HG02588 (cell line): ENCODE measurements around the gene ARAP3.

Experiments
- ATAC-seq: cut with Tn5 transposase; IDR thresholded peaks from one replicate; pipeline ENCODE4 v1.9.1; 2021; ENCODE audit warnings: mild to moderate bottlenecking, moderate library complexity; ENCODE audit not compliant: unreplicated experiment

ARAP3 gene

DNA sequence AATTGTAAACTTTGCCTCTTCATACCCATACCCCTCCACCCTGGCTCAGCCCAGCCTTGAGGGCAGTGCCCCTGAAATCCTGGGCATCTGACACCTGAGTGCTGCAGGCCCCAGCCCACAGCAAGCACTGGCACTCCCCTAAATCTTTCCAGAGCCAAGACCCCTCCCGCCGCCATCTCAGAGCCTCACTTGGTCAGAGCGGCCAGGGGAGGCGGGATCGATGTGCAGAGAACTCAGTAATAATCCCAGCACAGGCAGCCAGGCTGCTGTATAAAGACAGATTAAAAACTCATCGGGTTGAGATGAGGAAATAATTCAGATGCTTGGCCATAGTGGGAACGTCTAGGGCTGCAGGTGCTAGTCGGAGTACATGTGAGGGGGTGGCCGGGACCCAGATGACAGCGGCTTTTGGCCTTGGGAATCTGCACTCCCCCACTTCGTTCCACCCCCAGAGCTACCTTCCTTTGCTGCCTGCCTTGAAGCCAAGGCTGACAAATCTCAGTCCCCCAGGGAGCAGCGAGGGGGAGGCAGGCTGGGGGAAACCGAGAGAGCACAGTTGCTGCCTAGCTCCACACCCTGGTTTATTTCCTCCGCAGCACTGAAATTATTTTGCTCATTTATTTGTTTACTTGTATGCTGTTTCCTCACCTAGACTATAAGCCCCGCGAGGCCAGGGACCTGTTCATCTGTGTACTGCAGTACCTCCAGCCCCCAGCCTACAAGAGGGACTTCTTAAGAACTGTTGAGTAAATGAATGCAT is 19.5 kb upstream of the ARAP3 start:
- peak; percentile 64 for ATAC-seq

DNA sequence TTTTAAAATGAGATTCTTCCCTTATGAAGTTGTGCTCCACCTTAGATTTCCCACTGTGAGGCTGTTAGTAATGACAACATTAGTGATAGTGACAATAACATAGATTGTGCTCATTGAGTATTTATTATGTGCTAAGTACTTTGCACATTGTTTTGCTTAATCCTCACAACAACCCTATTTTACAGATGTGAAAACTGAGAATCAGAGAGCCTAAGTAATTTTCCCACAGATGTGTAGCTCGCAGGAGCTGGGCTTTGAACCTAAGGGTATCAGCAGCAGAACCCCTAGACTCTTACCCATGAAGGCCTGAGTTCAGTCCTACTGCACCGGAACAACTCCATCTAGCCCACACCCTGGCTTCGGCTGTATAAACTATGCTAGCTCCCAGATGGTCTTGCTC is 15.6 kb upstream of the ARAP3 start:
- ATAC-seq = no peak

DNA sequence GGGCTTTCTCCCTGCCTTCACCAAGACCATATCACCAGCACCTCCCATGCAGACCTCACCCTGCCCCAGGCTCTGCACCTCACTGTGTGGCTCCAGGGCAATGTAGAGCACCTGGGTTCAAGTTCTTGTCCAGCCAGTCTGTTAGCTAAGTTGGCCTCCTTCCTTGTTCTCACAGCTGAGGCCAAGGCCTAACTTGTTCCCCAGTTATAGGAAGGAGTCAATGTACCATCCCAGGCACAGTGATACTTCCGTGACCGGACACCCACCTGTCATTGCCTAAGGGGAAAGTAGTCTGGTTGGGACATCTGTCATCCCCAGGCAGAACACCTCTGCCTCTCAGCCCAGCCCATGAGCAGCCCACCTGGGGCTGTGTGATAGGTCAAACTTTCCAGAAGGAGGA is 14.4 kb upstream of the ARAP3 start:
- ATAC-seq = no peak

DNA sequence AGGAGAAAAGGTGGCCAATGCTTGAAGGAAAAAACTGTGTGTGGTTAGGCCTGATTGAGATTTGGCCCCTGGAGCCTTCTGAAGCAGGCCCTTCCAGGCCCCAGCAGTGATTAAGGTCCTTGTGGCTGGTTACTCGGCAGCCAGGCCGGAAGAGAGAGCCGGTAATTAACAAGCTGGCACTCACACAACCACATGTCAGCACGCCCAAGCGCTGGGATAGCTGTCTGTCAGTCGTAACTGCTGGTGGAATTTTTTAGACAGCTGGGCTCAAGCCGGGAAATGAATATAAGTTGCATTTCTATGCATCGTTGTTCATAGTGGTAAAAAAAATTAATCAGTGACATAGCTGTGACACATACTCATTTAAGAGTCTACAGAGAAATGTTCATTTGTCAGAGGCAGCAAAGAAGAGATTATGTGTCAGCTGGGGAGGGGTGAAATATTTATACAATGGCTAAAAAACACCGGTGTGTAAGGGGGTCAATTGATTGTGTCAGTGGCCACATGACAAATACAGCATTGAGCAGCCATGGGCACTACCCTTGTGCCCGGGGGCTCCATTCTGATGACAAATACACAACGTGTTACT is 13.7 kb upstream of the ARAP3 start:
- ATAC-seq = no peak

DNA sequence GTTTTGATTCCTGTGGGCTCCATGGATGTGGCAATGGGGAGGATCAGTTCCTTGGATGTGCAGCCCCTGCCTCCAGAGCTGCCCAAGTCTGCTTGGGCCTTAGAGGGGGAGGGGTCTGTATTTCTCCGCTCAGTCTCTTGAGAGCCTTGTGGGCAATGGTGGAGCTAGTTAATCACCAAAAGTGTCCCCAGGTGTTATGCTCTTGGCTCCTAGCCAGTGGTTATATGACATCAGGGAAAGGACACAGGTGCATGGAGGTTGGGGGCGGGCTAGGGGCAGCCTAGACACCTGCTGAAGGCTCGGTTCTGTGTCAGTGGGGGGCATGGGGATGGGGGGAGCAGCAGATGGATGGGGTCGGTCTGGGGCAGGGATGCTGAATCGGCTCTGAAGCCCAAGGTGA is 12.4 kb upstream of the ARAP3 start:
- no peak for ATAC-seq

DNA sequence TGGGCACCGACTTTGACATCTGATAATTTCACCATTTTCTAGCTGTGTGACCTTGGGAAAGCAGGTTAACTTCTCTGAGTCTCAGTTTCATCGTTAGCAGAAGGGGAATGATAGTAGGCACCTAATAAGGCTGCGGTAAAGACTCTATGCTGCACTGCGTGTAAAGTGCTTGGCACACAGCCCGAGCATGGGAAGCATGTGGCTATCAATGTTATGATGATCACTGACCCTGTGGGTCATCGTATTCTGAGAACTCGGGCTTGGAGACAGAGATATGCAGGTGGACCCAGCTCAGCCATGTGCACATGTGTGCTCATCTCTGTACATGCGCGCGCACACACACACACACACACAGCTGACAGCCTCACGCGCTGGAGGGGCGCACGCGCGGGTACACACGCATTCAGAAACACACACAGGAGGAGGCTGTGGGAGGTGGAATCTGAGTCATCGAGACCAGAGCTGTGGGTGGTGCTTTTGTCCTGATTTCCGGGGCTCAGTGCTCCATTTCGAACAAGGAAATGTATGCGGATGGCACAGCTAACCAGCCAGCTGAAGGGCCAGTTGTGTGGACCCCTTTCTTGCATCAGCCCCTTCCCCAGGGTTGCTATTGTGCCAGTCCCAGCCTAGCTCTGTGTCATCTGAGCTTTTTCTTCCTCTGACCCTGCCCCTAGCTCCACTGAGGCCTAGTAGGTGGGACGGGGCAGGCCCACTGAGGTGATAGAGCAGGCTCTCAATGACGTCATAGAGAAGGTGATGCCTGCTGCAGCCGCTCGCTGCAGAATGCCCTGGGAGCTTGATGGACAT is 11.1 kb upstream of the ARAP3 start:
- ATAC-seq = no peak

DNA sequence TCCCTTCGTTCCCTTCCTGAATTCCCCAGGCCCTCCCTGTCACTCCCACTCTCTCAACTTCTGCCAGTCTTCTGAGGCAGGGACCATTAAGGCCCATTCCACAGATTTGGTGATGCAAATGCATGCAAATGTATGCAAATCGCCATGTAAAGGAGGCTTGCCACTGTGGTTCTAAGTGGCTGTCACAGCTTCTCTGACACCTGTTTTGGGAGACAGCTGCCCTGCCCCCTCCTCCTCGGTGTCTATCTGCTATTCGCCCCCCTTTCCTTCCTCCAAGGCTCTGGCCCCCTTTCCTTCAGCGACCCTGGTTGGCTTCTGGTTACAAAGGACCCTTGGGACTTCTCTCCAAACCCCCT is 10.5 kb upstream of the ARAP3 start:
- no peak for ATAC-seq

DNA sequence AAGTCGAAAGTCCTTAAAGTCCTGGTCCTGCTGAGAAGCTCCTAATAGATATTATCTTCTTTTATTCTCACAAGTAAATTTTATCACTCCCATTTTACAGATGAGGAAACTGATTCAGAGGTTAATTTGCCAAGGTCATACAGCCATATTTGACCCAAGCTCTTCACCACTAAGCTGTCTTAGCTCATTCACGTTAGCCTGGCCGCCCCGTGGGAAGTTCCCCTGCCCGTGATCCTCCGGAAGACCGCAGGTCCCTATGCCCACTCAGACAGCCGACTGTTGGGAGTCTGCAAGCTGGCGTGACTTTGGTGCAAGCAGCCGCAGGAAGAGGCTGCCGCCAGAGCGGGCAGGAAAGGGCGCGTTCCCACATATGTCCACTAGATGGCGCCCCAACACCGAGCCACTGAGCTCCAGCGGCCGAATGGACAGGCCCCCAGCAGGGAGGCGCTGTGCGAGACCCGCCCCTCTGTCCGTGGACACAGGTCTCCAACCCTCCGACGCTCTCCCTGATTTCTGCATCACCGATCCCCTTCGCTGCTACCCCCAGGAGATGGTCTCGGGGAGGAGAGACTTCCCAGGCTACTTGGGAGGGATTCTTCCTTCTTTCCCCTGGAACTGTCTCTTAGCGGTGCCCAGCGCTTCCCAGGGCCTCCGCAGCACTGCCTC is 10.0 kb upstream of the ARAP3 start:
- ATAC-seq = peak; percentile 89

DNA sequence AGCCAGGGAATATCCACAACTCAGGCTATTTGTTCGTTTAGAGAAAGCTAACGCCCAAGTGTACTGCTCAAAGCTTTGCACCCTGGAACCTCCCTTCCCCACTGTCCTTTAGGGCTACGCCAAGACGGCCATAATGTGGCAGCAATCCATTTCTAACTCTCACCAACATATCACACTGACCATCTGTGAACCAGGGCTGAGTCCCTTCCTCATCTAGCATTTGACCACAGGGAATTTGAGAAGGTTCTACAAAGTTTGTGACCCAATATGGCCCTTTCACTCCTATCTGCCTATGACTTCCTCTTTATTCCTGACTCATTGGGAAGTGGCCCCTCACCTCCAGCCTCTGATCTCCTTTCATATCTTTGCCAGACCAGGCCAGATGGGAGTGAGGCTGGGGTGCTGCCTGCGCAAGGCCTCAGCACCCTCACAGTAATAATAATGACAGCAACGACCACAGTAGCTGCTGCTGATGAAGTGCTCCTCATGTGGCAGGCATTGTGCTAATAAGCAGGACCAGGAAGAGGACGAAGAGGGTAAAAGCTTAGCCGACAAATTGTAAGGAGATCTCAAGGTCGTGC is 9.3 kb upstream of the ARAP3 start:
- ATAC-seq = no peak

DNA sequence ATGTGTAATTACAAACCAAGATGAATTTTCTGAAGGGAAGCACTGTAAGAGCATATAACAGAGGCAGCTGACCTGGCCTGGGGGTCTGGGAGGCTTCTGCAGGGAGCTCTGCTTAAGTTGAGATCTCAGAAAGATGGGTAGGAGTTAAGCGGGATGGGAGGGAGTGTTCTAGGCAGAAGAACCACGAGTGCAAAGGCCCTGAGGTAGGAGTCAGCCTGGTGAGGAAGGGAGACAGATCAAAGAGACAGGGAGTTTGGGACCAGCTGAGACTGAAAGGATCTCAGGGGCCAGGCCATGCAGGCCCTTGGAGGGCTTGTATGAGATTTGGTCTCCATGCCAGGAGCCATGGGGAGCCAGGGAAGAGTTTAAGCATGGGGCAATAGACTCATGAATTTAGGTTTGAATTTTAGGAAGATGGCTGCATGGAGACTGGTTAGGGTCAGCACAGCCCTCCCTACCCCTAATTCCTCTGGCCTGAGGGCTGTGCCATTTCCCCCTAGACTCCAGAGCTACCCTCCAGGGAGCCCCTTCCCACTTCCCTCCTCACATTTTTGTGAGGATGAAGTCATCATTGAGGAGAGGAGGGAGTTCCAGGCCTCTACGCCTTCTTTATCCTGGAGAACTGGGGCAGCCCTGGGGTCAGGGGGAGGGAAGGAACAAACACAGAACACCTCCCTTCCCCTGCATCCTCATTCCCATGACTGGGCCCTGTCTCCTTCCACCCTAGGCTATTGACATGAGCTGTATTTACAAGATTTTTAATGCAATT is 4.8 kb upstream of the ARAP3 start:
- ATAC-seq = no peak

DNA sequence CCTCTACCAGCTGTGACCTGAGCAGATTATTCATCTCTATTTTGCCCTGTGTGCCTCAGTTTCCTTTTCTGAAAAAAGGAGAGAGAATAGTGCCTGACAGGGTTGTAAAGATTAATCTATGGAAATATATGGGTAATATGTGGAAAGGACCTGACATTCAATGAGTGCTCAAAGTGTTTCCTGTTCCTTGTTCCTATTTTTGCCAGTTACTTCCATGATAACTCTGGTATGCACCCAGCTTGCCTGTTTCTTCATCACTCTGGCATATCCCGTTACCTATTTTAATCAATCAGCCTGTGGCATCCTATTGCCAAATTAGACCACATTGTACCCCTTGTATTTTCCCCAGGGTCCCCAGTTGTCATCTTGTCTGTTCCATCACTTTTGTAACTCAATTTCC is 3.6 kb upstream of the ARAP3 start:
- ATAC-seq = no peak

DNA sequence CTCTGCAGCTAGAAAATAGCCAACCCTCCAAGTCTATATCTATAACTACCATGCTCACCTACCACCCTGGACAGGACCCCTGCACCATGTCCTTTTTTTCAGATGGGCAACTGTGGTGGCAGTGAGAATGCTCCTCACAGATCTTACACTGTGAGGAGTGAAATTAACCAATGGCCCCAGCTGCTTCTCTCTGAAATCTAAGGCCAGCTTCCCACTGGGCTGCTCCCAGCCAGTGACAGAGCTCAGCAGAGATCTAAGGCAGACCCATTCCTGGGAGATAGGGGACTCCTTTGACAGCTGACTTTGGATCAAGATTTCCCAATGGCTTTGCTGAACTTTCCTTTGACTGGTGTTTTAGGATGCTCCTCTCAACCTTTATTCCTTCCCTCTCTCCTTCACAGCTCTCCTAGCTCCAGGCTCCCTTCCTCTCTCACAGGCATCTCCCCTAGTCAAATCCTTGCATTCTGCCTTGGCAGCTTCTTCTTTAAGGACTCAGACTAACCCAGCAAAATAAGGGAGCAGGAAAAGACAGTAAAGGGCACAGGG is 1.6 kb upstream of the ARAP3 start:
- ATAC-seq = no peak

DNA sequence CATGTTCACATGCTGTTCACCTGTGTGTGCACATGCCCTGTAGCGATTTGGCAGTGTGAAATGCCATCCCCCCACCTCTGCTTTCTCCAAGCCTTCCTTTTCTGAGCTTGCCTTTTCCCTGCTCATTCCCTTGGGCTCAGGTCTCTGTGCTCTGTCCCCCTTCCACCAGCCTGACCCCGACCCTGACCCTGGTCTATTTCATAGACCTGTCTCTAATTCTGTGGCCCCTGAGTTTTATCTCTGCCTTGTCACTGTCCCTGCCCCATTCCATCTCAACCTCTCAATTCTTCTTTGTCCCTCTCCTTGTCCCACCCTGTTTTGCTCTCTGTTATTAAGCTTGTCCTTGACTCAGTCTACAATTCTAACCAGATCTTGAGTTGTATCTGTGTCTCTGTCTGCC is 735 bp downstream of the ARAP3 start:
- ATAC-seq = no peak

DNA sequence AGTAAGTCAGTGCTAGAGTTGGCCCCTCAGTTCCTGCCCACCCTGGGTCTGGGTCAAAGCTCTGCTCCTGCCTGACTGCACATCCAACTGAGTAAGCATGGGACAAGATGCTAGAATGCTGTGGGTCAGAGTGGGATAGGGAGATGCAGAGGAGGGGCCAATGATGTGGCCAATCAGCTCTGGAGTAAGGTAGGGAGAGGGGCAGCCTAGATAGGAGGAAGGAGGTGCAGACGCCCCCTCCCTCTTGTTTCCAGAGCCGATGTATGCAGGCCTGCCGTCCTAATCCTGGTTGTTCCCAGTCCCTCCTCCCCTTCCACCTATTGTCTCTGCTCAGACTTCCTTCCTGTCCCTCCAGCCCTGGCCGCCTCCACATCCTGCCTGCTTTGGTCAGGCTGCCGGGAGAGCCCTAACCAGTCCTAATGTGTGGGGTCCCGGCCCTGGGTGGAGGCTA is 1.3 kb downstream of the ARAP3 start:
- ATAC-seq = no peak

DNA sequence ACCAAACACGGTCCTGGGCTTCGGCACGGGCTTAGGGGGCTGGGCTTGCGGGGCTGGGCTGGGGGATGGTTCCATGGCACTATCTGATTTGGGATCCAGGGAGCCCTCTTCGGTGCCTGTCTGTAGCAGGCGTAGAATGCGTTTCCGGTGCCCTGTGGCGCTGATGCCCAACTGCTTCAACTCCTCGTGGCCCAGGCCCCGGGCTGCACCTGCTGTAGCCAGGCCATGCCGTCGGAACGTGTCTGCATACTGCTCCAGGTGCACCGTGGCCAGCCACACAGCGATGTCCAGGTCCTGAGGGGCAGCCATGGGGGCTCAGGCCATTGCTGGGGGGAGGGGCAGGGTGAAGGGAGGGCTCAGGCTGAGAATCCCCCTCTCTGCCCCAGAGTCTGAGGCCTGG is 1.9 kb downstream of the ARAP3 start:
- no peak for ATAC-seq

DNA sequence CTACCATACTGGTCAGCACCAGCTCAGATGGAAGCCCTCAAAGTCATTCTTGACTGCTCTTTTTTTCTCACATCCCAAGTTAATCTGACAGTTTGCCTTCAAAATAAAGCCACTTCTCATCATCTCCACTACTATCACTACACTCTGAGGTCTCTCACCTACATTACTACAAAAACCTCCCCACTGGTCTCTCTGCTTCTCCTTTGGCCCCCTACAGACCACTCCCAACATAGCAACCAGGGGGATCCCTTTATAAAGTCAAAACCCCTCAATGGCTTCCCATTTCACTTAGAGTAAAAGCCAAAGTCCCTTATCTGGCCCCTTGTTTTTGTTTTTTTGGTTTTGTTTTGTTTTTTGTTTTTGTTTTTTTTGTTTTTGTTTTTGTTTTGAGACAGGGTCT is 4.6 kb downstream of the ARAP3 start:
- no peak for ATAC-seq

DNA sequence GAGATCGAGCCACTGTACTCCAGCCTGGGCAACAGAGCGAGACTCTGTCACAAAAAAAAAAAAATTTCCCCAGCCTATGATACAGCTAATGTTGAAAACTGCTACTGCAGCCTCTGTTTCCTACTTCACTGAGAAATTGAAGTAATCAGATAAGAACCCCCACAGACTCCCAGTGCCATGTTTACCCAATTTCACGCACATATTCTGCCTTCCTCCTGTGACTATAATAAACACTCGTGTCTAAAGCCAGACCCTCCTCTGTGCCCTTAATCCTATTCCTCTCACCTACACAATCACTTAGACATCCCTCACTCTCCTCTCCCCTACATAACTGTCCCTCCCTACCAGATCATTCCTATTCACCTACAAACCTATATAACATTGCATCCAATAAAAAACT is 6.4 kb downstream of the ARAP3 start:
- ATAC-seq = no peak

DNA sequence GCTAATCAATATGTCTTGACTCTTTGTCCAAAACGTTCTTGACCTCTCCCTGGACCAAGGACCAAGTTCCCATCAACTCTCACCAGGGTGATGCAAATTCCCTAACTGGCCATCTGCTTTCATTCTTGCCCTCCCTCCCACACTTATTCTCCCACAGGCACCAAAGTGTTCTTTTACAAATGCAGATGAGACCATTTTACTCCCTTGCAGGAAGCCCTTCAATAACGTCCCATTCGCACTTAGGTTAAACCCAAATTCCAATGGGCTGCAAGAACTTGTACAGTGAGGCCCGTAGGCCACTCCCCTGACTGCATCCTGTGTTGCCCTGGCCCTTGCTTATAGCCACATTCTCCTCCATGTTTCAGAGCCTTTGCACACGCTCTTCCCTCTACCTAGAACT is 7.3 kb downstream of the ARAP3 start:
- no peak for ATAC-seq

DNA sequence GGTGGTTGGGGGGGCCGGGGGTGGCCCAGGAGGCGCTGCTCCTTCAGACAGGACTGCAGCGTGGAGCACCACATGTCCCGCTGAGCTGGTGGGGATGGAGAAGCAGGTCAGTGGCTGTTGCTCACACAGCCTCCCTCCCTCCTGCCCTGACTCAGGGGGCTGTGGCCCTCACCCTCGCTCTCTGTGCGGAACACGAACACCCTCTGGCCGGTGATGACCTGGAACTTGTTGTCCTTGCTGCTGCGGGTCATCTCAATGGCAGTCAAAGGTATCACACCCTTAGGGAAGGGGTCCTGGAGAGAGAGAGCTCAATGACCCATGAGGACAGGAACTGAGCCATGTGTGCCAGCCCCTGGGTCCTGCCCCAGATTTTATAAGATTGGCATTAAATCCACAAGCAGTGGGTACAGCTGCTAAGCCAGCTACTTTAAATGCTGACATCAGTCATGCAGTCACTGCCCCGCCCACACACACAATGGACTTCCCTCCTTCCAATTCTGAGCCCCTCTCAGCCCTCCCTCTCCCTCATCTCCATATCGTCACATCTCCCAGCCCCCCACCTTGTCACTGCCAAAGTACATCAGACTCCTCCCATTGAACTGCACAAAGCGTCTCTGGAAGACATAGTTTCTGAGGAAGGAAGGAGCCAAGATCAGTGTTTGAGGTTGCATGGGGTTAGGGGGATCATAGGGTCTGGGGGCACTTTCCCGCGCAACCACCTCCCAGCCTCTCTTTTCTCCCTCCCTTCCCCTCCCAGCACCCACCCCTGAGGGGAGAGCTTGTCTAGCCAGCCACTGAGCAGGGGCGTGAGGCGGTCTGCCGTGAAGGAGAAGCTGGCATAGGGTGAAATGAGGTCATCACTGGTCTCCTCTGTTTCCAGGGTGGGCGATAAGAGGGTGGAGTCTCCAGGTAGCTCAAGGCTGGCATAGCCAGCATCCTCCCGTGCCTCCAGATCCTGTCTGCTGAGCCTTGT is 8.9 kb downstream of the ARAP3 start:
- no peak for ATAC-seq
